ENCODE measurements around the gene ALK. TPM values are rescaled to one million over a fixed set of nuclear protein-coding genes. Genes with fewer than 3 reads are reported as not detected.

Gene ALK
- total and polyA plus RNA-seq, 2 donors (not counting 1 experiment from before 2014, with no cell fraction given) = under 0.01 to 0.02 TPM

DNA sequence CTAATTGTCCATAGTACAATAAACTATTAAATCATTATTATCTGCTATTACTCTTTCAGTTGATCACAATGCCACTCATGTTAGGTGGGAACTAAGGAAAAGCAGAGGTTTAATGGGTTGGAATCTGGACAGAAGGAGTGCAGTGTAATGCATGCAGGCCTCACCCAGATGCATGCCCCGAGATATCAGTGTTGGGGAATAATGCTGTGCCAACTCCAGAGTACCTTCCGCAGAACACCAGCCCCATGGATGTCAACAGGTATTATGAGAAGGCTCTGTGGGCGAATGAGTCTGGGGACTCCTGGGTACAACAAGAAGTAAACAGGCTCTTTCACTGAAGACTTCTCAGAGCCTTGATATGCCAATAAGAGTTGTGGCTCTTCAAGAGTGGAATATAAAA lies 377.4 kb downstream of the ALK start:
- Histone ChIP-seq H3K9me3 (ENCODE audit: control insufficient read depth, insufficient read depth, low read depth, low read length) (no peaks in the 10 kb centered on the region), H4K20me1 (ENCODE audit: control insufficient read depth, extremely low read depth, insufficient read depth, low read length) (no peaks in the 10 kb centered on the region), H3K4me1 (ENCODE audit: control insufficient read depth, extremely low read depth, insufficient read depth, low read length) (no peaks in the 10 kb centered on the region), H3K36me3 (ENCODE audit: control insufficient read depth, insufficient read depth, low read length) (no peaks in the 10 kb centered on the region), H3K9ac (ENCODE audit: insufficient read depth, low read length) (no peak overlapping the region), H3K79me2 (ENCODE audit: control insufficient read depth, insufficient read depth, low read length) (no peaks in the 10 kb centered on the region), H3K4me3 (replicated peaks in 1 of 4; ENCODE audit: control extremely low read depth in 1 of 4, insufficient read depth in 1 of 4, low read depth in 3 of 4, low read length in 4 of 4) (no peak overlapping the region), H3K27me3 (ENCODE audit: control insufficient read depth, insufficient read depth, low read length) (no peaks in the 10 kb centered on the region), H3K4me2 (ENCODE audit: extremely low read depth, insufficient read depth, low read length) (no peak overlapping the region), H2AFZ (ENCODE audit: low read length) (no peak overlapping the region), H3K27ac (ENCODE audit: insufficient read depth, low read length) (no peak overlapping the region)
- no peak for DNase-seq (ENCODE audit: low read depth in 2 of 2)
- TF ChIP-seq EZH2 (IDR thresholded peaks at IDR 0.05; ENCODE audit: low read length, missing control alignments) = no peak
- TF ChIP-seq, protein P1, sequence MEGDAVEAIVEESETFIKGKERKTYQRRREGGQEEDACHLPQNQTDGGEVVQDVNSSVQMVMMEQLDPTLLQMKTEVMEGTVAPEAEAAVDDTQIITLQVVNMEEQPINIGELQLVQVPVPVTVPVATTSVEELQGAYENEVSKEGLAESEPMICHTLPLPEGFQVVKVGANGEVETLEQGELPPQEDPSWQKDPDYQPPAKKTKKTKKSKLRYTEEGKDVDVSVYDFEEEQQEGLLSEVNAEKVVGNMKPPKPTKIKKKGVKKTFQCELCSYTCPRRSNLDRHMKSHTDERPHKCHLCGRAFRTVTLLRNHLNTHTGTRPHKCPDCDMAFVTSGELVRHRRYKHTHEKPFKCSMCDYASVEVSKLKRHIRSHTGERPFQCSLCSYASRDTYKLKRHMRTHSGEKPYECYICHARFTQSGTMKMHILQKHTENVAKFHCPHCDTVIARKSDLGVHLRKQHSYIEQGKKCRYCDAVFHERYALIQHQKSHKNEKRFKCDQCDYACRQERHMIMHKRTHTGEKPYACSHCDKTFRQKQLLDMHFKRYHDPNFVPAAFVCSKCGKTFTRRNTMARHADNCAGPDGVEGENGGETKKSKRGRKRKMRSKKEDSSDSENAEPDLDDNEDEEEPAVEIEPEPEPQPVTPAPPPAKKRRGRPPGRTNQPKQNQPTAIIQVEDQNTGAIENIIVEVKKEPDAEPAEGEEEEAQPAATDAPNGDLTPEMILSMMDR (conservative IDR thresholded peaks at IDR 0.05 in 1 of 2, IDR thresholded peaks at IDR 0.05 in 1 of 2; ENCODE audit: low read depth in 1 of 2, low read length in 2 of 2) = no peak

DNA sequence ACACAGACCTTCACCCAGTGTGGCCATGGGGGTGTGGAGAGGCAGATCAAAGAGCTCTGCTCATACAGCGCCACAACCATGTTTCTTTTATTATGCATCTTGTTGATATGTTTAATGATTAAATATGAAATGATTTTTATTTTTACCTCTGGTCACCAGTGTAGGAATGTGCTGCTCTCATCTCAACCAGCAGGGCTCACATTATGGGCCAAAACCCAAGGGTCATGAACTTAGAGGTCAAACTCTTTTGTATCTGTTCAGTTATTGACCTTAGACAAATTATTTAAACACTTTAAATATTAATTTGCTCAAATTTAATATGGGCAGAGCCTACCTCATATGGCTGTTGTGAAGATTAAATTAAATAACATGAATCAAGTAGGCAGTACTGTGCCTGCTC lies 386.2 kb downstream of the ALK start:
- TF ChIP-seq, protein P1 (conservative IDR thresholded peaks at IDR 0.05 in 1 of 2, IDR thresholded peaks at IDR 0.05 in 1 of 2; ENCODE audit: low read depth in 1 of 2, low read length in 2 of 2) = no peak
- TF ChIP-seq EZH2 (IDR thresholded peaks at IDR 0.05; ENCODE audit: low read length, missing control alignments) = no peak

DNA sequence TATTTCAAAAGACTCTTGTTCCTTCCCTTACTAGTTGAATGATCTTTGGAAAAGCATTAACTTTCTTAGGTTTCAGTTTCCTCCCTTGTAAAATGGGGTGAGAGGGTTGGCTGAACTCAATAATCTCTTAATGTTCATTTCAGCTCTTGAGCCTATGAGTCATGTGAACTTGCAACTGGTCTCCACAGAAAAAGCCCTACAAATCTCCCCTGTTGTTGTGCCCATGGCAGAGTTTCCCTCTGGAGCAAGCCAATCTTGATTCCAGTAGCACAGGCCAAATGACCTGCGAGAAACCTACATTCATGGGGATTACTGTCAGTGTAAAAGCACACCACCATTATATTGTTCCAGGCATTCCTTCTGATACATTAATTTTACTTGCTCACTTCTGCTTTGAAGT lies 388.9 kb downstream of the ALK start:
- Histone ChIP-seq H3K4me2 (ENCODE audit: extremely low read depth, insufficient read depth, low read length) (no peak overlapping the region), H3K36me3 (ENCODE audit: control insufficient read depth, insufficient read depth, low read length) (no peaks in the 10 kb centered on the region), H3K79me2 (ENCODE audit: control insufficient read depth, insufficient read depth, low read length) (no peaks in the 10 kb centered on the region), H3K27ac (ENCODE audit: insufficient read depth, low read length) (no peak overlapping the region), H4K20me1 (ENCODE audit: control insufficient read depth, extremely low read depth, insufficient read depth, low read length) (no peaks in the 10 kb centered on the region), H2AFZ (ENCODE audit: low read length) (no peak overlapping the region), H3K9me3 (ENCODE audit: control insufficient read depth, insufficient read depth, low read depth, low read length) (no peaks in the 10 kb centered on the region), H3K9ac (ENCODE audit: insufficient read depth, low read length) (no peak overlapping the region), H3K4me3 (replicated peaks in 1 of 4; ENCODE audit: control extremely low read depth in 1 of 4, insufficient read depth in 1 of 4, low read depth in 3 of 4, low read length in 4 of 4) (no peak overlapping the region), H3K4me1 (ENCODE audit: control insufficient read depth, extremely low read depth, insufficient read depth, low read length) (peaks cover 14% of the 10 kb centered on the region), H3K27me3 (ENCODE audit: control insufficient read depth, insufficient read depth, low read length) (no peaks in the 10 kb centered on the region)
- DNase-seq (ENCODE audit: low read depth in 2 of 2) = peak; percentile 24 to 41
- TF ChIP-seq EZH2 (IDR thresholded peaks at IDR 0.05; ENCODE audit: low read length, missing control alignments) = no peak
- TF ChIP-seq, protein P1 (conservative IDR thresholded peaks at IDR 0.05 in 1 of 2, IDR thresholded peaks at IDR 0.05 in 1 of 2; ENCODE audit: low read depth in 1 of 2, low read length in 2 of 2) = no peak

More for the DNA sequence above, 386.2 kb downstream of the ALK start:
- no peaks in the 10 kb centered on the region for H3K27me3 ChIP-seq (ENCODE audit: control insufficient read depth, insufficient read depth, low read length)
- no peak overlapping the region for H2AFZ ChIP-seq (ENCODE audit: low read length)
- H3K4me2 ChIP-seq (ENCODE audit: extremely low read depth, insufficient read depth, low read length) = no peak overlapping the region
- no peaks in the 10 kb centered on the region for H3K9me3 ChIP-seq (ENCODE audit: control insufficient read depth, insufficient read depth, low read depth, low read length)
- no peak for DNase-seq (ENCODE audit: low read depth in 2 of 2)
- H3K4me1 ChIP-seq (ENCODE audit: control insufficient read depth, extremely low read depth, insufficient read depth, low read length) = no peaks in the 10 kb centered on the region
- no peaks in the 10 kb centered on the region for H4K20me1 ChIP-seq (ENCODE audit: control insufficient read depth, extremely low read depth, insufficient read depth, low read length)
- no peak overlapping the region for H3K27ac ChIP-seq (ENCODE audit: insufficient read depth, low read length)
- no peaks in the 10 kb centered on the region for H3K79me2 ChIP-seq (ENCODE audit: control insufficient read depth, insufficient read depth, low read length)
- no peak overlapping the region for H3K4me3 ChIP-seq (replicated peaks in 1 of 4; ENCODE audit: control extremely low read depth in 1 of 4, insufficient read depth in 1 of 4, low read depth in 3 of 4, low read length in 4 of 4)
- no peak overlapping the region for H3K9ac ChIP-seq (ENCODE audit: insufficient read depth, low read length)
- no peaks in the 10 kb centered on the region for H3K36me3 ChIP-seq (ENCODE audit: control insufficient read depth, insufficient read depth, low read length)
